OCI-LY1 (cell line): ENCODE data around the gene MRC2.

ENCODE experiments used
- CTCF ChIP-seq: fragments of 200-600 bp; sonication (generic), shearing (Covaris generic); IDR thresholded peaks from 2 replicates; pipeline ENCODE4 v1.5.1; 2017; ENCODE audit warnings: mild to moderate bottlenecking, antibody characterized with exemption, low read length, moderate library complexity, mixed read lengths
- EZH2 ChIP-seq: fragments of 200-600 bp; sonication (generic), shearing (Covaris generic); IDR thresholded peaks from 2 replicates; pipeline ENCODE4 v1.8.0; 2017; ENCODE audit warnings: borderline replicate concordance, mixed run types, mild to moderate bottlenecking, antibody characterized with exemption, low read length, moderate library complexity, mixed read lengths

GRCh38 chr17:62705778-62706597 is 78.5 kb downstream of the MRC2 start:
- TF ChIP-seq CTCF (no peak), EZH2 (no peak)
